Progenitor cell of endocrine pancreas (in vitro differentiated cells): ENCODE data around the gene PGGHG. TPM values are rescaled to one million over a fixed set of nuclear protein-coding genes. Genes with fewer than 3 reads are reported as not detected.

Experiments used
- DNase-seq: peaks from one replicate; pipeline ENCODE4 v3.0.0; 2021; ENCODE audit warnings: low spot score; ENCODE audit not compliant: unreplicated experiment
- H3K27ac Mint-ChIP-seq: 2 replicates; pipeline ENCODE4 v1.8.0; 2021; ENCODE audit warnings: mild to moderate bottlenecking, moderate library complexity, mixed read lengths
- H3K27me3 Mint-ChIP-seq: 2 replicates; pipeline ENCODE4 v1.8.0; 2021; ENCODE audit warnings: mixed read lengths
- H3K36me3 Mint-ChIP-seq: 2 replicates; pipeline ENCODE4 v1.8.0; 2022; ENCODE audit warnings: mixed read lengths; ENCODE audit not compliant: insufficient read depth
- H3K4me1 Mint-ChIP-seq: 2 replicates; pipeline ENCODE4 v1.8.0; 2021; ENCODE audit warnings: low read depth, mixed read lengths
- H3K4me3 Mint-ChIP-seq: 2 replicates; pipeline ENCODE4 v1.8.0; 2021; ENCODE audit warnings: low read depth, mild to moderate bottlenecking, moderate library complexity, mixed read lengths
- H3K9me3 Mint-ChIP-seq: 2 replicates; pipeline ENCODE4 v1.8.0; 2021; ENCODE audit warnings: low read depth, mixed read lengths
- total RNA-seq: library from RNA; stranded (reverse); gene quantifications from 2 replicates; pipeline ENCODE4 v1.2.1, GENCODE V29; 2021
- TF ChIP-seq, protein P1 (sequence below): fragments of 200-600 bp; sonication (generic); IDR thresholded peaks from one replicate; pipeline ENCODE4 v1.5.0; 2021; ENCODE audit warnings: antibody characterized with exemption, mild to moderate bottlenecking; ENCODE audit not compliant: unreplicated experiment

Gene PGGHG
- total RNA-seq, 1 donor from 2014 or later, result 67.0 TPM

DNA sequence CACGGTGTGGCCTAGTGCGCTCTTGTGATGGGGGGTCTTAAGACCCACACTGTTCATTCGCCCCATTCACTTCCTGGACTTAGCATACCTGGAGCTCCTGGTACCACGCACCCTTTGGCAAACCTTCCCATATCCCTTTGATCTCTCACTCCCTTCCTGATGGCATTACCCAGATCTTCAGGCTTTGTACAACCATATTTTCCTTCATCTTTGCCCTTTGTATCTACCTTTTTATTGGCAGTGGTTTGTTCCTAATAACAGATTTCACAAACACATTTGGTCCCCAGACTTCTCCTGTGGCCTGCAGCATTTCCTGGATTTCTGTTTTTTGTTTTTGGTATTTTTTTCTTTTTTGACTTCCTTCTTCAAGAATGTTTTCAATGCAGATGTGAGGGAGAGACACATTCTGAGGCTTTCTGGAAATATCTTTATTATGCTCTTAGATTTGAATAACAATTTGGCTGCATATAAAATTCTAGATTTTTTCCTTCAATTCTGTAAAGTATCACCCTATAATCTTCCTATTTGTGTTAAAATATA is 47.8 kb downstream of the PGGHG start:
- Mint-ChIP-seq H3K4me1 (peaks cover 30% of the 10 kb centered on the region), H3K27me3 (peaks cover 3% of the 10 kb centered on the region), H3K9me3 (no peaks in the 10 kb centered on the region), H3K4me3 (no peak overlapping the region), H3K27ac (peak overlapping the region; percentile 84), H3K36me3 (no peaks in the 10 kb centered on the region)
- DNase-seq, result no peak
- TF ChIP-seq, protein P1, sequence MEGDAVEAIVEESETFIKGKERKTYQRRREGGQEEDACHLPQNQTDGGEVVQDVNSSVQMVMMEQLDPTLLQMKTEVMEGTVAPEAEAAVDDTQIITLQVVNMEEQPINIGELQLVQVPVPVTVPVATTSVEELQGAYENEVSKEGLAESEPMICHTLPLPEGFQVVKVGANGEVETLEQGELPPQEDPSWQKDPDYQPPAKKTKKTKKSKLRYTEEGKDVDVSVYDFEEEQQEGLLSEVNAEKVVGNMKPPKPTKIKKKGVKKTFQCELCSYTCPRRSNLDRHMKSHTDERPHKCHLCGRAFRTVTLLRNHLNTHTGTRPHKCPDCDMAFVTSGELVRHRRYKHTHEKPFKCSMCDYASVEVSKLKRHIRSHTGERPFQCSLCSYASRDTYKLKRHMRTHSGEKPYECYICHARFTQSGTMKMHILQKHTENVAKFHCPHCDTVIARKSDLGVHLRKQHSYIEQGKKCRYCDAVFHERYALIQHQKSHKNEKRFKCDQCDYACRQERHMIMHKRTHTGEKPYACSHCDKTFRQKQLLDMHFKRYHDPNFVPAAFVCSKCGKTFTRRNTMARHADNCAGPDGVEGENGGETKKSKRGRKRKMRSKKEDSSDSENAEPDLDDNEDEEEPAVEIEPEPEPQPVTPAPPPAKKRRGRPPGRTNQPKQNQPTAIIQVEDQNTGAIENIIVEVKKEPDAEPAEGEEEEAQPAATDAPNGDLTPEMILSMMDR, result no peak

DNA sequence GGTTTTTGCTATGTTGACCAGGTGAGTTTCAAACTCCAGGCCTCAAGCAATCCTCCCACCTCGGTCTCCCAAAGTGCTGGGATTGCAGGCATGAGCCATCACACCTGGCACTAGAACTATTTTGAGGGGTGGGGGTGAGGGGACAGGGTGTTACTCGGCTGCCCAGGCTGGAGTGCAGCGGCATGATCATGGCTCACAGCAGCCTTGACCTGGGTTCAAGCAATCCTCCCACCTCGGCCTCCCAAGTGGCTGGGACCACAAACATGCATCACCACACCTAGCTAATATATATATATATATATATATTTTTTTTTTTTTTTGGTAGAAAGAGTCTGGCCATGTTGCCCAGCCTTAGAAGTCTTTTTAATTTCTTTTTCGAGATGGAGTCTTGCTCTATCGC is 48.8 kb downstream of the PGGHG start:
- Mint-ChIP-seq H3K4me3 (no peak overlapping the region), H3K36me3 (no peaks in the 10 kb centered on the region), H3K27ac (no peak overlapping the region), H3K27me3 (peaks cover 3% of the 10 kb centered on the region), H3K9me3 (no peaks in the 10 kb centered on the region), H3K4me1 (peaks cover 30% of the 10 kb centered on the region)
- TF ChIP-seq, protein P1, result no peak
- no peak for DNase-seq

DNA sequence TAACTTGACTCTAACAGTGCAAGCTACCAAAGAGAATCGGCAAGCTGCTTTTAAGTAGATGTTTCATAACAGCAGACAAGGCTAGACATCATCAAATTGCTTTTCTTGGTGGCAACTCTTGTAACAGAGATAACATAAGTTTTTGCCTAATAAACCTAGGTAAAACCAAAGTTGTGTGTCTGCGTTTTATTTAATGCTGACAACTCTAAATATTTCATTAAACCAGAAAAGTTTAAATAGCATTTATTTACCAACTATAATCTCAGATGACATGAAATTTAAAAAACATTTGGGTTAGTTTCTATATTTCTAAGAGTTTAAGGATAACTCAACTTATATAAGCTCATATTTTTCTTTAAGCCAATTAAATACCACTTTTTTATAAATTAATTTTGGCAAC is 51.0 kb downstream of the PGGHG start:
- Mint-ChIP-seq H3K36me3 (no peaks in the 10 kb centered on the region), H3K4me1 (peaks cover 18% of the 10 kb centered on the region), H3K4me3 (no peak overlapping the region), H3K9me3 (no peaks in the 10 kb centered on the region), H3K27ac (no peak overlapping the region), H3K27me3 (peaks cover 3% of the 10 kb centered on the region)
- TF ChIP-seq, protein P1, result no peak
- DNase-seq, result no peak

DNA sequence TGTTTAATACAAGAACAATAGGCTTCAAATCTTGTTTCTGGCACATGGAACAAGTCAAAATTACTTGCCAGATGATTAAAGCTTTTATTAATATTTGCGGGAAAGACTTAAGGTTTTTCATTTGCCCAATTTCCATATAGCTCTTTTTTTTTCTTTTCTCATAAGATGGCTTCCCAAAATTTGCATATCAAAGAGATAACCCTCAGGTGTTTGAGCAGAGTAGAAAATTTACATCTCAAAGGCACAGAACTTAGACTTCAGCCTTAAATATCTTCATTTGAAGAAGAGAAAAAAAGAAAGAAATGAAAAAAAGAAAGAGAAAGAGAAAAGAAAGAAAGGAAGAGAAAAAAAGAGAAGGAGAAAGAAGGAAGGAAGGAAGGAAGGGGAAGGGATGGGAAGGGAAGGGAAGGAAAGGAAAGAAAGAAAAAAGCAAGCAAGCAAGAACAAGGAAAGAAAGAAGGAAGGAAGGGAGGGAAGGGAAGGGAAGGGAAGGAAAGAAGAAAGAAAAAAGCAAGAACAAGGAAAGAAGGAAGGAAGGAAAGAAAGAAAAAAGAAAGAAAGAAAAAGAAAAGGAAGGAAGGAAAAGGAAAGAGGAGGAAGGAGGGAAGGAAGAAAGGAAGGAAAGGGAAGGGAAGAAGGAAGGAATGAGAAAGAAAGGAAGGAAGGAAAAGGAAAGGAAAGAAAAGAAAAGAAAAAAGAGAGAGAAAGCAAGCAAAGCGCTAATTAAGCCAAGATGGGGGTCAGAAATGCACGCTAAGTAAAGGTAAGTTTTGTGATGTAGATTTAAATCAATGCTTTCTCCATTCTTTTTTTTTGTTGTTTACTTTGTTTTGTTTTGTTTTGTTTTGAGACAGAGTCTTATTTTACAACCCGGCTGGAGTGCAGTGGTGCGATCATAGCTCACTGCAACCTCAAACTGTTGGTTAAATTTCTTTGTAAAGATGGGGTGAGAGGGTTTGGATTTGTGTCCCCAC is 51.9 kb downstream of the PGGHG start:
- H3K36me3 Mint-ChIP-seq, result no peaks in the 10 kb centered on the region
- H3K27ac Mint-ChIP-seq, result no peak overlapping the region
- H3K4me1 Mint-ChIP-seq, result peaks cover 12% of the 10 kb centered on the region
- no peak for DNase-seq
- TF ChIP-seq, protein P1, result no peak
- no peak overlapping the region for H3K4me3 Mint-ChIP-seq
- no peaks in the 10 kb centered on the region for H3K9me3 Mint-ChIP-seq
- H3K27me3 Mint-ChIP-seq, result peaks cover 6% of the 10 kb centered on the region

DNA sequence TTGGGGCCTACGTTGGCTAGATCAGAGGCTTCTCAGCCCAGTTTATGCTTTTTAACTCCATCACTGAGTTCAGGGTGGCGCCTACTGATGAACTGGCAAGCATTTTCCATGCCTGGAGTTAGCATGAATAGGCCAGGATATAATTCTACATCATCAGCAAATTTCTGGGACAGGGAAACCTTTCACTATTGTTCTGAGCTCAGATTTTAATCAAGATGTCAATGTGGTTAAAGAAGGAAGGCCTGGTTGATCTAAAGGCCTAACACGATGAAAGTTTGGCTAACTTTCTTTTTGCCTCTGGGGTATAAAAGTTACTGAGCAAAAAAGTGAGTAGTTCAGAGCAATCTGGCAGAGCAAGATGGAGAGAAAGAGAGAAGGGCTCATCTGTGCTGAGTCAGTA is 53.4 kb downstream of the PGGHG start:
- H3K36me3 Mint-ChIP-seq, result no peaks in the 10 kb centered on the region
- TF ChIP-seq, protein P1, result no peak
- H3K4me3 Mint-ChIP-seq, result no peak overlapping the region
- H3K27me3 Mint-ChIP-seq, result peaks cover 6% of the 10 kb centered on the region
- no peak for DNase-seq
- peaks cover 2% of the 10 kb centered on the region for H3K4me1 Mint-ChIP-seq
- H3K9me3 Mint-ChIP-seq, result no peaks in the 10 kb centered on the region
- H3K27ac Mint-ChIP-seq, result no peak overlapping the region
